HT-29 (cell line): ENCODE measurements around the gene C1orf159. TPM values are rescaled to one million over a fixed set of nuclear protein-coding genes. Genes with fewer than 3 reads are reported as not detected.
A peak's percentile ranks its signal among the peaks of the same experiment; 100 is the strongest.
"Not testable (repeated sequence)": the region's sequence is repeated elsewhere in the genome, so short reads cannot be mapped to it uniquely, and the experiment has no call there.

Experiments used
- DNase-seq: peaks from one replicate; pipeline ENCODE4 v3.0.0-alpha.2; 2015; ENCODE audit warnings: low spot score
- total RNA-seq: library from RNA; depleted of rRNA; stranded (reverse); fragments of >200 nt; shearing (Covaris generic); gene quantifications from 2 replicates; pipeline ENCODE4 v1.2.3, GENCODE V29; 2014

The C1orf159 gene
- total RNA-seq, 1 experiment from 2014 or later, result 67.6 TPM

DNA sequence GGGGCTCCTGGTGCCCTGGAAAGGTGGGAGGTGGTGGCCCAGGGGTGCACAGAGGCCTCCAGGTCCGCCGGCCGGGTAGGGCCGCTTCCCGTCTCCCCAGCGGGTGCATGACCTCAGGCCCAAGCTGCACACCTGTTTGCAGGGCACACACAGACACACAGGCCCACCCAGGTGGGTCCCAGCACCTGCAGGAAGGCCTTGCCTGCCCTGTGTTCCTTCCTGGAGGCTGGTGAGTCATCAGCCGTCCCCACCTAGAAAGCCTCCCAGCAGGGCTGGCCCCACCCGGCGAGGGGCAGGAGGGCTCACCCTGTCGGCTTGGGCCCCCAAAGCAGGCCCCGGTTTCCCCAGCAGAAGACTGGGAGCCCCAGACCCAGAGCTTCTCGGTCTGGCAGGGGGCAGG lies 34.2 kb upstream of the C1orf159 start:
- peak; percentile 86 for DNase-seq

GRCh38 chr1:1149416-1149815 lies 33.5 kb upstream of the C1orf159 start:
- no peak for DNase-seq

DNA sequence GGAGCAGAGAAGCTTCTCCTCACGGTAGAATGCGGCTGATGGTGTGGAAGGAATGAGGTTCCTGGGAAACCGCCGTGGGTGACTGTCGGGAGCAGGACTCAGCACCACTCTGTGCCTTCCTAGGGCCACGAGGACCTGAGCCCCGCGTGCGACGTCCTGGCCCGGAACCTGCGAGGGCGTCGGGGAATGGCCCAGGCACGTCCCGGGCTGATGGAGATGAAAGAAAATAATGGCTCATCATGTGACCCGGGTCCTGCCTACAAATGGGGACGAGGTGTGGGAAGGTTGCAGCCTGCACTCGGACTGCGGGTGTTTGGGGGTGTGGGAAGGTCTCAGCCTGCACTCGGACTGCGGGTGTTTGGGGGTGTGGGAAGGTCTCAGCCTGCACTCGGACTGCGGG lies 32.7 kb upstream of the C1orf159 start:
- no peak for DNase-seq

DNA sequence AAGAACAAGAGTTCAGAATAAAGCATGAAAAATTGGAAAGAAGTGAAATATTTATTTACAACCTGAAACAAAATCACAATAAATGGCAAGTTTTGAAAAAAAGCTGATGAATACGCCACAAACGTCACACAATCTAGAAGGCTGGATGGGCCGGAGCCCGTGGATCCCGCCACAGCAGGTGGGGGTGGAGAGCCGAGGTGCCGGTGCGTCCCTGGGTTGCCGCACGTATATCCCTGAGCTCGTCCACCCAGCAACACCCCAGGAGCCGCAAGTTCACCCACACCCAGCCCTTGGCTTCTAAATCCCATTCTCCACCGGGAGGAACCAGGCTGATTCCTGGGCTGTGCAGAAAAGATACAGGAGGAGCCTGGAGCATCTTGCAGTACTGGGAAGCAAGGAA lies 32.2 kb upstream of the C1orf159 start:
- DNase-seq, result no peak

- no peak for DNase-seq
Observed at GRCh38 chr1:1146596-1146995, 30.7 kb upstream of the C1orf159 start.

GRCh38 chr1:1146026-1146425 lies 30.1 kb upstream of the C1orf159 start:
- DNase-seq, result no peak

GRCh38 chr1:1145547-1145914 lies 29.6 kb upstream of the C1orf159 start:
- DNase-seq, result no peak

- peak; percentile 57 for DNase-seq
Observed at GRCh38 chr1:1144843-1145546, 29.1 kb upstream of the C1orf159 start.

DNA sequence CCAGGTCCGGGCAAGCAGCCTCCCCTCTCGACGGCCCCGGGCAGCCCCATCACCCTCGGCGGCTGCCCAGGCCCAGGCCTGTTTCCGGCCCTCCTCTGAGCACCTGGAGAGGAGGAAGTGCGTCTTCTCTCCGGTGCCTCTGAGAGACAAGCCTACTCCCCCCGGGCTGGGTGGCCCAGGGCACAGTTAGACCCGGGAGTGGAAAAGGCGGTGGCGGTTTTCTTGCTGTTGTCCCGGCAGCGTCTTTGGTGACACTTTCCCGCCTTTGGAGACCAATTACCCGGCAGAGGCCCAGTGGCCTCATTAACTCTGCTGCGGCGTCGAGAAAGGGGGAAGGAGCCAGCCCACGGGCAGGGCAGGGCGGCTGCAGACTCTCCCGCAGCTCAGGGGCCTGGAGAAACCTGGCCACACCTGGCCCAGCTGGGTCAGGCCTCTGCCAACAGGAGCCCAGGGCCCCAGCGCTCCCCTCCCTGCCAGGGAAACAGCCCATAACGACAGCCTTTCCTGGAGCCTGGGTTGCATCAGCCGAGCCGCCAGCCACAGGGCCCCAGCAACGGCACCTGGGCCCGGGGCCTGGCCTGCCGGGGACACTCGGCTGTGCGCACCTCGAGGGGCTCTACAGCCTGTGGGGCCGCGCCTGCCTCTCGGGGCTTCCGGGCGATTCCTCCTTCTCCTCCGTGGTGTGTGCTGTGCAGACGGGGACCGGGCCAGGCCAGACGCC lies 28.4 kb upstream of the C1orf159 start:
- peak; percentile 83 for DNase-seq

DNA sequence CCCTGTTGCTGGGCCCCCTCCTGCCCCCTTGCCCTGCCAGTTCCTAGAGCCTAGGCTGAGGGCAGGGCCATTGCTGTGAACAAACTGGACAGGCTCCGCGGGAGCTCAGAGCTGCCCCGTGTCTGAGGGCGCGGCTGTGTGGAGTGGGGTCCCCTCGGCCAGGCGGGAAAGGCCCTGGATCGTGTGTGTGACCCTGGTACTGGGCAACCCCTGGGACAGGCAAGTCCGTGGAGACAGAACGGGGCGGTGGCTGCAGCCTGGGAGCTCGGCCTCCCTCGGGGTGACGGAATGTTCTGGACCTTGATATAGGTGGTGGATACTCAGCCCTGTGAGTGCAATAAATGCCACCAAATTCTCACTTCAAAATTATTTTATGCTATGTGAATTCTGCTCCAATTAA lies 27.7 kb upstream of the C1orf159 start:
- DNase-seq, result peak; percentile 46

GRCh38 chr1:1142844-1143243 lies 27.0 kb upstream of the C1orf159 start:
- DNase-seq, result peak; percentile 61

DNA sequence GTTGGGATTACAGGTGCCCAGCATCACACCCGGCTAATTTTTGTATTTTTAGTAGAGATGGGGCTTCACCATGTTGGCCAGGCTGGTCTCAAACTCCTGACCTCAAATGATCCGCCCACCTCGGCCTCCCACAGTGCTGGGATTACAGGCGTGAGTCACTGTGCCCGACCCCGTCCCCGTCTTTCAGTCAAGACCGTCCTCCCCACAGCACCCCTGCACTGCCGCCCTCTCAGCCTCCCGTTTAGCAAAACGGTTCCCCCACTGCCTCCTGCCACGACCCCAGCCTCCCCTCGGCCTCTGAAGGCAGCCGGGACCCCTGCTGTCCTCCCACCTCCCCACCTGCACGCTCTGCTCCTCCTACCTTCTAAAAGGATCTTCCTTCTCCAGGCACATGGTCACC lies 26.5 kb upstream of the C1orf159 start:
- not testable (repeated sequence) for DNase-seq

DNA sequence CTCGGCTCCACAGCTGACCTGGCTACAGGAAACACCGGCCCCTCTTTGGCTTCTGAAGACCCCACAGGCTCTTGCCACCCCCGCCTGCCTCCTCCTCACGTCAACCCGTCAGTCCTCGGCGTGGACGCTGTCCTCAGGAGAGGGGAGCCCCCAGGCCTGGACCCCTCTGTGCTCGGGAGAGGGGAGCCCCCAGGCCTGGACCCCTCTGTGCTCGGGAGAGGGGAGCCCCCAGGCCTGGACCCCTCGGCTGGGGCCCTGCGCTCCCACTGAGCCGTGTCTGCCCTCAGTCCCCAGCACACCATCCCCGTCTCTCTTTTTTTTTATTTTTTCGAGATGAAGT lies 26.0 kb upstream of the C1orf159 start:
- no peak for DNase-seq

- DNase-seq, result peak; percentile 62
Observed at GRCh38 chr1:1141244-1141910, 25.5 kb upstream of the C1orf159 start.

DNA sequence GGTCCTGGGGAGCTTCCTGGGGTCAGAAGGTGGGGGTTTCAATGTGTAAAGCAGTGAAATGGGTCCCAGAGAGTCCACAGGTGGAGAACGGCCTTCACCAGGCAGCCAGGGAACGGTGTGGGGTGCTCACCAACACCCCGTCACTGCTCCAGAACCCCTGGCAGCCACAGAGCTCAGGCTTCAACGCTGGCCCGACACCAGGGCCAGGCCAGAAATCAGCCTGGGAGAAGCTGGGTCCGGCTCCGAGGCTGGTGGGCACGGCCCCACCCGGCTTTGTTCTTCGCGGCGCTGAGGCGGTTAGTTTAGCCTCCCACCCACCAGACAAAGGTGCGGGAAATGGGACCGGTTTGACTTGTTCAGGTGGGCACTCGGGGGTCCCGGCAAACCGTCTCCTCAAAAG lies 24.8 kb upstream of the C1orf159 start:
- DNase-seq, result peak; percentile 57

DNA sequence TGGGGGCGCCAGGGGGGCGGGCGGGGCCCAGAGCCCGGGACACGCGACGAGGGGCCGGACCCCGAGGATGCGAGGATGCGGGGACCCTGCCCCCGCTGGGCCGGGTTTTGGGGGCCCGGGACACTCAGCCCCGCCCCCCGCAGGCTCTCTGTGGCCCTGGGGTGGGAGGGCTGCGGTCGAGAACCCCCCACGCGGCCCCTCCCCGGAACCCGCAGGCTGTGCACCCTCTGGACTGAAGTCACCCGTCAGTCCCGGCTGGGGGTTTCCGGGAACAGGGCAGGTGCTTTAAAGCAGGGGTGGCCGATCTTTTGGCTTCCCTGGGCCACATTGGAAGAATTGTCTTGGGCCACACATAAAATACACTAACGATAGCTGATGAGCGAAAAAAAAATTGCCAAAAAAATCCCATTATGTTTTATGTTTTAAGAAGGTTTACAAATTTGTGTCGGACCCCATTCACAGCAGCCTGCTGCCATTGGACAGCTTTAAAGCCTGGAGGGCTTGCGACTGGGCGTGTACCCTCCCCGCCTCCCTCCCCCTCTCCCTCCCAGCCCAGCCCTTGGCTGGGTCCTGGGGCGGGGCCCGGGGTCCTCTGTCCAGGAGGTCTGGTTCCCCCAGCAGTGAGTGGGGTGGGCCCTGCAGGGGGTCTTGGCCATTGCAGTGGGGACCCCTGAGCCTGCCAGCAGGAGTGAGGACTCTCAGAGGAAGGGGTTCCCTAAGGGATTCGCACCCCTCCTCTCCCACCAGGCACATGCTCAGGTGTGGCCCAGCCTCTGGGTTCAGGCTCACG lies 21.6 kb upstream of the C1orf159 start:
- peak; percentile 63 for DNase-seq

DNA sequence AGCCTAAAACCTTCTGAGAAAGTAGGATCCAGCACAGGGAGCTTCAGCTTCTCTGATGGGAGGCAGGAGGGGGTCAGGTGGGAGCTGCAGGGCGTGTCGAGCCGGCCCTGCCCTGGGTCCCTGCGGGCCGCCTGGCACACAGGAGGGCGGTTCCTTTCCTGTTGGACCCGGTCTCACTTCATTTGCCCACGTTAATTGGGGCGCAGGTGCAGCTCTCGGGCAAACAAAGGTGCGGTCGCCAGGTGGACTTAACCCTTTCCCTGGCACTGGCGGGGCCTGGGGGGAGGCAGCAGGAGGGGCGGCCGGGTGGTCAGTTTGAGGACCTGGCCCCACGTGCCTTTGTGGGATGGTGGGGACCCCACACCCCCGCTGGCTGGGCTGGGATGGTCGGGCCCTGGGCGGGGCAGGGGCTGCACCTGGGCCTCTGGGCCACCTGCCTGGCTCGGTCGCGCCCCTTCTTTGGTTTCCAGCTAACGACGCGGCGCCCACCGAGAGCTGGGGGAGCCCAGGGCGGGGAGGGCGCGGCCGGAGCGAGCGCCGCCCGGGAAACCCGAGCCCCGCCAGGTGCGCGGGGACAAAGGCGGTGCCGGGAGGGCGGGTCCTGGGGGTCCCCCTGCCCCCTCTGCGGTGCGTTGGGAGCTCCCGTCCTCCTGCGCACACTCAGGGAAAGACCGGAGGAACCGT lies 20.8 kb upstream of the C1orf159 start:
- peak; percentile 92 for DNase-seq

DNA sequence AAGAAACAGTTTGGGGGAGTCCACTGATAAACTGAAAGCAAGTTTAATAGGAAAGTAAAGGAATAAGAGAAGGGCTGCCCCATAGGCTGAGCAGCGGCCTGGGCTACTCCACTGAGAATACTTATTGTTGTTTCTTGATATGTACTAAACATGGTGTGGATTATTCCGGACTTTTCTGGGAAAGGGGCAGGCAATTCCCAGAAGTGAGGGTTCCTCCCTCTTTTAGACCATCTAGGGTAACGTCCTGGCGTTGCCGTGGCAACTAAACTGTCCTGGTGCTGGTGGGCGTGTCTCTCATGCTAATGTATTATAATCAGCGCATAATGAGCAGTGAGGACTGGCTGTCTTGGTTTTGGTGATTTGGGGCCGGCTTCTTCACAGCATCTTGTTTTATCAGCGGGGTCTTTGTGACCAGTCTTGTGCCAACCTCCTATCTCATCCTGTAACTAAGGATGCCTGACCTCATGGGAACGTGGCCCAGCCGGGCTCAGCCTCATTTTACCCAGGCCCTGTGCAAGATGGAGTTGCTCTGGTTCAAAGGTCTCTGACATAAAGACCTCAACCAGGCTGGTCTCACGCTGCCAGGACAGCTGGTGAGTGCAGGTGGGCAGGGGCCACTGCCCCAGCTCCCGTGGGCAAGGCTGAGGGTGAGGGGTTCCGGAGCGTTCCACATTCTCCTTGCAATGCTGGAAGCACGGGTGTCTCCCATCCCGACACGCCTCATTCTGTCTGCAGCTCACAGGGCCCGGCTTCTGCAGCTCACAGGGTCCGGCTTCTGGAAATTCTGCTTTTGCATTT lies 19.6 kb upstream of the C1orf159 start:
- DNase-seq, result no peak

- DNase-seq, result no peak
Observed at GRCh38 chr1:1134300-1134970, 18.5 kb upstream of the C1orf159 start.
